Measurements from ENCODE around the gene RGS18. TPM values are rescaled to one million over a fixed set of nuclear protein-coding genes. Genes with fewer than 3 reads are reported as not detected.

RGS18 gene
- polyA plus RNA-seq, 3 donors, result 43.7 to 57.0 (median 49.0) TPM

DNA sequence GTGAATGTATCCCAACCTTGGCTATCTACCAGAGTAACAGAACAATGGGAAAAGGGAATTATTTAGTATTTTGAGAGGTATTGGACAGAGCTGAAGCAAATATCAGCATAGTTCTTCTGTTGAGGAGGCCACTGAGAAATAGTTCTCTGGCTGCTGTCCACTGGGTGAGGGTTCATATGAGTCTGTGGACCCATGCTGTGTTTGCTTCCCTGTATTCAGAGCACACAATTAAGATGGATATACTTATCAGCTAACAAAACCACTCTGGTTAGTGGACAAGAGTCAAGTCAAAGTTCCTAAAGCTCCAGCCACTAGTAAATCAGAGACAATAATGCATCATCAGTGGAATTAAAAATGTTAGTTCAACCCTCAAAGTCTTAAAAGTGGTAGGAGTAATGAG is 66.1 kb downstream of the RGS18 start:
- Histone ChIP-seq H3K4me2 (replicated peaks; ENCODE audit: extremely low read depth, low read length, poor library complexity, severe bottlenecking) (no peak overlapping the region), H3K4me1 (ENCODE audit: control insufficient read depth in 1 of 2, insufficient read depth in 2 of 2, low read length in 2 of 2) (peaks cover 8 to 11% of the 10 kb centered on the region in 2 donors), H3K27me3 (ENCODE audit: control insufficient read depth in 2 of 2, insufficient read depth in 2 of 2, low read length in 2 of 2) (no peaks in the 10 kb centered on the region), H3K9ac (ENCODE audit: insufficient read depth, low read length, poor library complexity, severe bottlenecking) (no peak overlapping the region), H3K79me2 (ENCODE audit: insufficient read depth, low read length) (no peaks in the 10 kb centered on the region), H3K9me3 (replicated peaks in 1 of 2; ENCODE audit: control insufficient read depth in 1 of 2, insufficient read depth in 1 of 2, low read length in 2 of 2) (no peaks in the 10 kb centered on the region), H3K36me3 (replicated peaks in 1 of 2; ENCODE audit: control insufficient read depth in 1 of 2, insufficient read depth in 2 of 2, low read length in 2 of 2) (no peaks in the 10 kb centered on the region), H3K4me3 (replicated peaks in 1 of 3; ENCODE audit: low read depth in 2 of 3, low read length in 3 of 3) (no peak overlapping the region), H4K20me1 (ENCODE audit: insufficient read depth, low read length) (no peaks in the 10 kb centered on the region), H3K27ac (ENCODE audit: low read depth in 1 of 2, low read length in 2 of 2) (no peak overlapping the region), H2AFZ (ENCODE audit: insufficient read depth, low read depth, low read length, poor library complexity, severe bottlenecking) (no peak overlapping the region)
- H3K27ac Mint-ChIP-seq, result no peak overlapping the region
- H3K27me3 Mint-ChIP-seq (ENCODE audit: low read depth in 3 of 3), result no peaks in the 10 kb centered on the region
- H3K4me1 Mint-ChIP-seq, result peaks cover 11% of the 10 kb centered on the region
- H3K36me3 Mint-ChIP-seq, result peaks cover 0 to 3% of the 10 kb centered on the region in 2 donors
- no peak overlapping the region for H3K4me3 Mint-ChIP-seq
- peaks cover 6 to 23% (median 13%) of the 10 kb centered on the region in 7 donors for H3K9me3 Mint-ChIP-seq
- TF ChIP-seq, protein P1, sequence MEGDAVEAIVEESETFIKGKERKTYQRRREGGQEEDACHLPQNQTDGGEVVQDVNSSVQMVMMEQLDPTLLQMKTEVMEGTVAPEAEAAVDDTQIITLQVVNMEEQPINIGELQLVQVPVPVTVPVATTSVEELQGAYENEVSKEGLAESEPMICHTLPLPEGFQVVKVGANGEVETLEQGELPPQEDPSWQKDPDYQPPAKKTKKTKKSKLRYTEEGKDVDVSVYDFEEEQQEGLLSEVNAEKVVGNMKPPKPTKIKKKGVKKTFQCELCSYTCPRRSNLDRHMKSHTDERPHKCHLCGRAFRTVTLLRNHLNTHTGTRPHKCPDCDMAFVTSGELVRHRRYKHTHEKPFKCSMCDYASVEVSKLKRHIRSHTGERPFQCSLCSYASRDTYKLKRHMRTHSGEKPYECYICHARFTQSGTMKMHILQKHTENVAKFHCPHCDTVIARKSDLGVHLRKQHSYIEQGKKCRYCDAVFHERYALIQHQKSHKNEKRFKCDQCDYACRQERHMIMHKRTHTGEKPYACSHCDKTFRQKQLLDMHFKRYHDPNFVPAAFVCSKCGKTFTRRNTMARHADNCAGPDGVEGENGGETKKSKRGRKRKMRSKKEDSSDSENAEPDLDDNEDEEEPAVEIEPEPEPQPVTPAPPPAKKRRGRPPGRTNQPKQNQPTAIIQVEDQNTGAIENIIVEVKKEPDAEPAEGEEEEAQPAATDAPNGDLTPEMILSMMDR (IDR thresholded peaks at IDR 0.05), result no peak
- no peak for DNase-seq
- intact Hi-C loops (cut with micrococcal nuclease), result no loop called here

- H3K27me3 Mint-ChIP-seq (ENCODE audit: low read depth in 3 of 3), result no peaks in the 10 kb centered on the region
- H3K36me3 Mint-ChIP-seq, result peaks cover 0 to 3% of the 10 kb centered on the region in 2 donors
- no peak overlapping the region for H3K4me3 ChIP-seq (replicated peaks in 1 of 3; ENCODE audit: low read depth in 2 of 3, low read length in 3 of 3)
- H3K4me2 ChIP-seq (replicated peaks; ENCODE audit: extremely low read depth, low read length, poor library complexity, severe bottlenecking), result no peak overlapping the region
- no peak overlapping the region for H3K27ac Mint-ChIP-seq
- H3K79me2 ChIP-seq (ENCODE audit: insufficient read depth, low read length), result no peaks in the 10 kb centered on the region
- peaks cover 8 to 11% of the 10 kb centered on the region in 2 donors for H3K4me1 ChIP-seq (ENCODE audit: control insufficient read depth in 1 of 2, insufficient read depth in 2 of 2, low read length in 2 of 2)
- no peak overlapping the region for H3K9ac ChIP-seq (ENCODE audit: insufficient read depth, low read length, poor library complexity, severe bottlenecking)
- TF ChIP-seq, protein P1 (IDR thresholded peaks at IDR 0.05), result no peak
- no peaks in the 10 kb centered on the region for H3K27me3 ChIP-seq (ENCODE audit: control insufficient read depth in 2 of 2, insufficient read depth in 2 of 2, low read length in 2 of 2)
- no peaks in the 10 kb centered on the region for H3K9me3 ChIP-seq (replicated peaks in 1 of 2; ENCODE audit: control insufficient read depth in 1 of 2, insufficient read depth in 1 of 2, low read length in 2 of 2)
- no peak for DNase-seq
- no peaks in the 10 kb centered on the region for H3K36me3 ChIP-seq (replicated peaks in 1 of 2; ENCODE audit: control insufficient read depth in 1 of 2, insufficient read depth in 2 of 2, low read length in 2 of 2)
- H3K27ac ChIP-seq (ENCODE audit: low read depth in 1 of 2, low read length in 2 of 2), result no peak overlapping the region
- H3K4me3 Mint-ChIP-seq, result no peak overlapping the region
- no peak overlapping the region for H2AFZ ChIP-seq (ENCODE audit: insufficient read depth, low read depth, low read length, poor library complexity, severe bottlenecking)
- peaks cover 11% of the 10 kb centered on the region for H3K4me1 Mint-ChIP-seq
- intact Hi-C loops (cut with micrococcal nuclease), result no loop called here
- H3K9me3 Mint-ChIP-seq, result peaks cover 6 to 23% (median 13%) of the 10 kb centered on the region in 7 donors
- no peaks in the 10 kb centered on the region for H4K20me1 ChIP-seq (ENCODE audit: insufficient read depth, low read length)
Measured at GRCh38 chr1:192224846-192225245, 66.6 kb downstream of the RGS18 start.
